AG04450 (cell line): ENCODE data around the gene TMC1. TPM values are rescaled to one million over a fixed set of nuclear protein-coding genes. Genes with fewer than 3 reads are reported as not detected.
"Not testable (repeated sequence)": the region's sequence is repeated elsewhere in the genome, so short reads cannot be mapped to it uniquely, and the experiment has no call there.

ENCODE experiments used
- CTCF ChIA-PET: fragments of 300-600, 350-600 bp; formaldehyde crosslinking; extraction: SDS; loops from one replicate; lab custom pipeline; 2022; ENCODE audit warnings: antibody characterized with exemption, inconsistent platforms; lab: Charles Lee
- POLR2A ChIA-PET: fragments of 350-600 bp; formaldehyde crosslinking; extraction: SDS; loops from one replicate; lab custom pipeline; 2021; ENCODE audit warnings: antibody characterized with exemption, inconsistent platforms; lab: Yijun Ruan, JAX
- DNase-seq: peaks from one replicate; pipeline ENCODE4 v3.0.0-alpha.2; 2011; ENCODE audit warnings: low read depth, low spot score
- H3K27ac ChIP-seq: one replicate; pipeline ENCODE4 v1.5.1; 2012; ENCODE audit warnings: low read depth, low read length, control low read depth
- H3K27me3 ChIP-seq: one replicate; pipeline ENCODE4 v1.6.0; 2012; ENCODE audit warnings: low read length; ENCODE audit not compliant: control insufficient read depth, insufficient read depth
- H3K4me3 ChIP-seq: 2 replicates; pipeline ENCODE4 v1.5.1; 2011; ENCODE audit warnings: mild to moderate bottlenecking, low read depth, low read length, control low read depth
- H3K9me3 ChIP-seq: 2 replicates; pipeline ENCODE4 v1.5.1; 2012; ENCODE audit warnings: low read length; ENCODE audit not compliant: control insufficient read depth, insufficient read depth
- polyA plus RNA-seq: library from polyadenylated mRNA; depleted of rRNA; stranded (reverse); fragments of >200 nt; gene quantifications from 2 replicates; pipeline ENCODE4 v1.2.3, GENCODE V29; 2011
- TF ChIP-seq, protein P1 (sequence below): IDR thresholded peaks from 2 replicates; pipeline ENCODE4 v1.5.1; 2011; ENCODE audit warnings: low read depth, low read length, control low read depth, inconsistent platforms

The TMC1 gene
- polyA plus RNA-seq, 1 experiment = not detected

DNA sequence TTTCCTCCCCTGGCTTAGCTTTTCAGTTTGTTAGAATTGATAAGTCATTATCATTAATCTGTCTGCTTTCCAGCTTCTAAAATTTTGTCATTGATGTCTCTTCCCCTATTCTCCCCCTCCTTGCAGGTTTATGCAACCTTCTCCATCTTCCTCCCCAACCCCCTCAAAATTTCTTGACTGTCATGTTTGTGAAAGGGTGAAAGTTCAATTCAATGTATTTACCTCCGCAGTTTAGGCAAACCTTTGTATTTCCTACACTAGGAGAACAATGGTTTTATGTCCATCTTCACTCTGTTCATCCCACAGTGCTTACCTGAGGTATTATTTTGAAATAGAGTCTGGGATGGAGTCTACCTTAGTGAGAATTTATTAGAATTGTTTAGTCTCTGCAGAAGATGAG is 313.6 kb downstream of the TMC1 start:
- Histone ChIP-seq H3K9me3 (no peaks in the 10 kb centered on the region), H3K4me3 (no peak overlapping the region), H3K27ac (no peak overlapping the region), H3K27me3 (no peaks in the 10 kb centered on the region)
- TF ChIP-seq, protein P1, sequence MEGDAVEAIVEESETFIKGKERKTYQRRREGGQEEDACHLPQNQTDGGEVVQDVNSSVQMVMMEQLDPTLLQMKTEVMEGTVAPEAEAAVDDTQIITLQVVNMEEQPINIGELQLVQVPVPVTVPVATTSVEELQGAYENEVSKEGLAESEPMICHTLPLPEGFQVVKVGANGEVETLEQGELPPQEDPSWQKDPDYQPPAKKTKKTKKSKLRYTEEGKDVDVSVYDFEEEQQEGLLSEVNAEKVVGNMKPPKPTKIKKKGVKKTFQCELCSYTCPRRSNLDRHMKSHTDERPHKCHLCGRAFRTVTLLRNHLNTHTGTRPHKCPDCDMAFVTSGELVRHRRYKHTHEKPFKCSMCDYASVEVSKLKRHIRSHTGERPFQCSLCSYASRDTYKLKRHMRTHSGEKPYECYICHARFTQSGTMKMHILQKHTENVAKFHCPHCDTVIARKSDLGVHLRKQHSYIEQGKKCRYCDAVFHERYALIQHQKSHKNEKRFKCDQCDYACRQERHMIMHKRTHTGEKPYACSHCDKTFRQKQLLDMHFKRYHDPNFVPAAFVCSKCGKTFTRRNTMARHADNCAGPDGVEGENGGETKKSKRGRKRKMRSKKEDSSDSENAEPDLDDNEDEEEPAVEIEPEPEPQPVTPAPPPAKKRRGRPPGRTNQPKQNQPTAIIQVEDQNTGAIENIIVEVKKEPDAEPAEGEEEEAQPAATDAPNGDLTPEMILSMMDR = no peak
- CTCF ChIA-PET = interaction anchor here (0.8 kb wide), 1 partner anchor 13 kb away, joined by 3 read pairs; no protein-coding TSS in a partner anchor
- DNase-seq = no peak
- POLR2A ChIA-PET = no interaction called here

DNA sequence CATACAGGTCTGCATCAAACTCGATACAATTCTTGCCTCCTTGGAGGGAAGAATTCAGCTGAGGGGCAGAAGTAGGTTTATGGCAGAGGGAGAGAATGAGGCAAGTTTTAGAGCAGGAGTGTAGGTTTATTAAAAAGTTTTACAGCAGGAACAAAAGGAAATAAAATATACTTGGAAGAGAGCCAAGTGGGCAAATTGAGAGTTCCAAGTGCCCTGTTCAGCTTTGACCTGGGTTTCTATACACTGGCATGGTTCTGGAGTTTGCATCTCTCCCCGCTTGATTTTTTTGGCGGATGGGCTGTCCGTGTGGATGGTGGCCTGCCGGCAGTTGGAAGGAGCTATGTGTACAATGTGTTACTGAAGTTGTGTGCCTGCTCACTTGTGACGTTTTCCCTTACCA is 315.4 kb downstream of the TMC1 start:
- no peak for DNase-seq
- ChIA-PET POLR2A (no interaction called here), CTCF (interaction anchor here (0.6 kb wide), 1 partner anchor 84 kb away, joined by 5 read pairs; no protein-coding TSS in a partner anchor)
- no peaks in the 10 kb centered on the region; the same call in 1 of the 2 replicates for H3K9me3 ChIP-seq
- no peaks in the 10 kb centered on the region for H3K27me3 ChIP-seq
- H3K27ac ChIP-seq = no peak overlapping the region
- H3K4me3 ChIP-seq = no peak overlapping the region
- TF ChIP-seq, protein P1 = no peak

DNA sequence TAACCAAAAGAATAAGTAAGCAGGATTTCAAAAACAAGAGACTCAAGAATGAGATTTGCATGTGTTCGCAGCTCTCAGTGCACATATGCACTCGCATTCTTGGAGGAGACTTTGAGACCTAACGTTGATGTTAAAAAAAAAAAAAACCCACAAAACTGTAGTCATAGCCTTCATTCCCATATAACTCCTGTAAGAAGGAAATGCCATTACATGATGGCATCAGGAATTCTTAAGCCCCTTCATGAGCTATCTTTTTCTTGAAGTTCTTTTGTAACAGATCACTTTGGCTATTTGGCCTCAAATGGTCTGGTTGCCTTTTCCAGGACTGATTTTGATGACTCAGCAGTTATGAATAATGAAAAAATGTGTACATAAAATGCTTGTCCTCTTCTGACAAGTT is 317.7 kb downstream of the TMC1 start:
- Histone ChIP-seq H3K9me3 (no peaks in the 10 kb centered on the region; the same call in 1 of the 2 replicates), H3K27me3 (no peaks in the 10 kb centered on the region), H3K4me3 (no peak overlapping the region), H3K27ac (no peak overlapping the region)
- POLR2A ChIA-PET = no interaction called here
- CTCF ChIA-PET = interaction anchor here (1.0 to 1.7 kb wide), 3 partner anchors 17 to 184 kb away, joined by 3 to 14 read pairs (median 5); no protein-coding TSS in a partner anchor
- TF ChIP-seq, protein P1 = no peak
- no peak for DNase-seq

DNA sequence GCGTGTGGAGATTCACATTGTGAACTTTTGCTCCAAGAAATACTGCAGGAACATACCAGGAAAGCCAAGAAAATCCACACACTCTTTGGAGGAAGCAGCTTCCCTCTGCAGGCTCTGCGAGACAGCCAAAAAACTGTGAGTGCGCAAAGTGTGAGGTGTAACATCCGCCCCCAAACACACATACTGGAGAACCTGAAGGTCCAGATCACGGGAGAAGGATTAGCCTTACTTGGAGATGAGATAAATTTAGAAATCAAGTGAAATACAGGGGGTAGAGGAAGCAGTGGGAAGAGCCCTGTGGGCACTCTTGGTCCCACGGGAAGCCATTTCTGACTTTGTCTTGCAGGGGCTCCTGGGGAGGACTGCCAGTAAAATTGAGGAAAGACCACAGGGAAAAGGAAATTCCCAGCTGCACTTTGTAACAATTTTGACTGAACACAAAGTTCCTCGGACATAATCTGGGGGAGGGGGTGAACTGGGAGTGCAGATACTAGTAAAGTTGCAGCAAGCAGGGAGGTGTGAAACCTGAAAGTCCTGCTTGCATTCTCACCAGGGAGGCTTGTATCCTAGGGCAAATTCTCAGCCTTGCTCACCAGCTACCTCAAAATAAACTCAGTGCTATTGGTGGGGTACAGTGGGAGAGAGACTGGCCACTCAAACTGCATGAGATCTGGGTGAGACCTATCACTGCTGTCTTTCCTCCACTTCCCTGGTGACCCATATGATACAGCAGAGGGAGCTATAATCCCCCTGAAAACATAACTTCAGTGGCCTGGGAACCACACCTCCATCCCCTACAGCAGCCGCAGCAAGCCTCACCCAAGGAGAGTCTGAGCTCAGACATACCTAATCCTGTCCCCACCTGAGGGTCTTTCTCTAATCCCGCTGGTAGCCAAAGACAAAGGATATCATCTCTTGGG is 322.4 kb downstream of the TMC1 start:
- ChIA-PET POLR2A (no interaction called here), CTCF (interaction anchor here (0.5 to 1.7 kb wide), 3 partner anchors 13 to 319 kb away, joined by 3 to 6 read pairs (median 4); no protein-coding TSS in a partner anchor)
- DNase-seq = no peak
- Histone ChIP-seq H3K27ac (no peak overlapping the region), H3K4me3 (no peak overlapping the region), H3K9me3 (no peaks in the 10 kb centered on the region; the same call in 1 of the 2 replicates), H3K27me3 (no peaks in the 10 kb centered on the region)
- TF ChIP-seq, protein P1 = no peak

DNA sequence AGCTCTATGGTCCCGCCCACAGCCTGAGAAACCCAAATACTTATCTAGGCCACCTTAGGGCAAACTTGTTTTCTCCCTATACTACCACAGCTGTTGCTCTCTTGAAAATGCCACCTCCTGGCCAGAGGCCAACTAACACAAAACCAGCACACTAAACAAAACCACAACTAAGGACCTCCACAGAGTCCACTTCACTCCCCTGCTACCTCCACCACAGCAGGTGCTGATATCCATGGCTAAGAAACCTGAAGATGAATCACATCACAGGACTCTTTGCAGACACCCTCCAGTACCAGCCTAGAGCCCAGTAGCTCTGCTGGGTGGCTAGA is 323.0 kb downstream of the TMC1 start:
- ChIA-PET CTCF (interaction anchor here (0.5 to 1.7 kb wide), 3 partner anchors 13 to 319 kb away, joined by 3 to 6 read pairs (median 4); no protein-coding TSS in a partner anchor), POLR2A (no interaction called here)
- H3K4me3 ChIP-seq = no peak overlapping the region
- no peak overlapping the region for H3K27ac ChIP-seq
- DNase-seq = no peak
- H3K9me3 ChIP-seq = no peaks in the 10 kb centered on the region; the same call in 1 of the 2 replicates
- TF ChIP-seq, protein P1 = no peak
- no peaks in the 10 kb centered on the region for H3K27me3 ChIP-seq

DNA sequence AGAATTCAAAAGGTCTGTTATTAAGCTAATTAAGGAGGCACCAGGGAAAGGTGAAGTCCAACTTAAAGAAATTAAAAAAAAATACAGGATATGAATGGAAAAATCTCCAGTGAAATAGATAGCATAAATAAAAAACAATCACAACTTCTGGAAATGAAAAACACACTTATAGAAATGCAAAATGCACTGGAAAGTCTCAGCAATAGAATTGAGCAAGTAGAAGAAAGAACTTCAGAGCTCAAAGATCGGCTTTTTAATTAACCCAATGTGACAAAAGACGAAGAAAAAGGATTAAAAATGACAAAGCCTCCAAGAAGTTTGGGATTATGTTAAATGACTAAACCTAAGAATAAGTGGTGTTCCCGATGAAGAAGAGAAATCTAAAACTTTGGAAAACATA is 323.6 kb downstream of the TMC1 start:
- H3K9me3 ChIP-seq, H3K27me3 ChIP-seq, H3K4me3 ChIP-seq, H3K27ac ChIP-seq, POLR2A ChIA-PET, DNase-seq: not testable (repeated sequence)
- CTCF ChIA-PET = interaction anchor here (1.4 kb wide), 1 partner anchor 13 kb away, joined by 6 read pairs; no protein-coding TSS in a partner anchor

DNA sequence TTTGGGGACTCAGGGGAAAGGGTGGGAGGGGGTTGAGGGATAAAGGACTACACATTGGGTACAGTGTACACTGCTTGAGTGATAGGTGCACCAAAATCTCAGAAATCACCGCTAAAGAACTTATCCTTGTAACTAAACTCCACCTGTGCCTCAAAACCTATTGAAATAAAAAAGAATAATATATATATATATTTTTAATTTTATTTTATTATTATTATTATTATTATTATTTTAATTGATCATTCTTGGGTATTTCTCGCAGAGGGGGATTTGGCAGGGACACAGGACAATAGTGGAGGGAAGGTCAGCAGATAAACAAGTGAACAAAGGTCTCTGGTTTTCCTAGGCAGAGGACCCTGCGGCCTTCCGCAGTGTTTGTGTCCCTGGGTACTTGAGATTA is 328.8 kb downstream of the TMC1 start:
- CTCF ChIA-PET = not testable (repeated sequence)

More for the DNA sequence above, 328.8 kb downstream of the TMC1 start:
- H3K9me3 ChIP-seq, DNase-seq, H3K27ac ChIP-seq, H3K27me3 ChIP-seq, H3K4me3 ChIP-seq, POLR2A ChIA-PET: not testable (repeated sequence)
